ENCODE data around the gene MTFP1. TPM values are rescaled to one million over a fixed set of nuclear protein-coding genes. Genes with fewer than 3 reads are reported as not detected.

The MTFP1 gene
- total and polyA plus RNA-seq, 2 experiments from 2014 or later, result 54.6 to 64.1 TPM

GRCh38 chr22:30399718-30400117, 25.9 kb upstream of the MTFP1 start:
- H3K27ac ChIP-seq (ENCODE audit: low read depth), result no peak overlapping the region
- Mint-ChIP-seq H3K4me1 (peaks cover 24% of the 10 kb centered on the region), H3K36me3 (ENCODE audit: low read depth) (no peaks in the 10 kb centered on the region; the same call in 1 of the 3 replicates), H3K27me3 (ENCODE audit: insufficient read depth, low read depth, poor library complexity) (peaks cover 38% of the 10 kb centered on the region), H3K9me3 (no peaks in the 10 kb centered on the region), H3K27ac (no peak overlapping the region), H3K4me3 (no peak overlapping the region)
- H3K9me2 ChIP-seq (ENCODE audit: insufficient read depth), result no peaks in the 10 kb centered on the region
- no peaks in the 10 kb centered on the region for H4K20me1 ChIP-seq (replicated peaks; ENCODE audit: insufficient read depth)
- no peak overlapping the region for H2AFZ ChIP-seq
- no peaks in the 10 kb centered on the region for H3K79me2 ChIP-seq (replicated peaks; ENCODE audit: insufficient read depth)
- no peak overlapping the region for H3K4me3 ChIP-seq
- TF ChIP-seq CTCF (conservative IDR thresholded peaks at IDR 0.05; ENCODE audit: low read depth in 2 of 2), result no peak
- no peak for TF ChIP-seq ZNF114 (CRISPR knock-in tag; IDR thresholded peaks at IDR 0.05)
- TF ChIP-seq JUNB (IDR thresholded peaks at IDR 0.05; ENCODE audit: unreplicated experiment), result no peak
- no peak for TF ChIP-seq ETS1 (IDR thresholded peaks at IDR 0.05)
- no peak for TF ChIP-seq EZH2 (IDR thresholded peaks at IDR 0.05; ENCODE audit: low read depth, unreplicated experiment)
- no peak for TF ChIP-seq NANOG (IDR thresholded peaks at IDR 0.05; ENCODE audit: borderline replicate concordance)
- TF ChIP-seq REST (IDR thresholded peaks at IDR 0.05; ENCODE audit: unreplicated experiment), result no peak
- no peak for TF ChIP-seq CREB1 (CRISPR knock-in tag; IDR thresholded peaks at IDR 0.05; ENCODE audit: low read depth)
- TF ChIP-seq POLR2AphosphoS5 (IDR thresholded peaks at IDR 0.05; ENCODE audit: low read depth), result no peak
- no peak for TF ChIP-seq STAT1 (IDR thresholded peaks at IDR 0.05; ENCODE audit: unreplicated experiment)
- TF ChIP-seq EZH2phosphoT487 (IDR thresholded peaks at IDR 0.05; ENCODE audit: unreplicated experiment), result no peak
- peaks cover 4% of the 10 kb centered on the region; the same call in 1 of the 2 replicates for H3F3A ChIP-seq (replicated peaks; ENCODE audit: low read depth)
- H3K4me1 ChIP-seq (ENCODE audit: insufficient read depth), result peaks cover 17% of the 10 kb centered on the region
- DNase-seq (ENCODE audit: low spot score), result no peak
- H3K4me2 ChIP-seq, result no peak overlapping the region
- no peak for ATAC-seq
- H3K27me3 ChIP-seq (ENCODE audit: insufficient read depth), result peaks cover 34% of the 10 kb centered on the region
- H3K36me3 ChIP-seq (ENCODE audit: insufficient read depth), result no peaks in the 10 kb centered on the region

Data from GM23338 (cell line).